ENCODE data around the gene CRPPA.
"Not testable (repeated sequence)": the region's sequence is repeated elsewhere in the genome, so short reads cannot be mapped to it uniquely, and the experiment has no call there.

CRPPA gene

DNA sequence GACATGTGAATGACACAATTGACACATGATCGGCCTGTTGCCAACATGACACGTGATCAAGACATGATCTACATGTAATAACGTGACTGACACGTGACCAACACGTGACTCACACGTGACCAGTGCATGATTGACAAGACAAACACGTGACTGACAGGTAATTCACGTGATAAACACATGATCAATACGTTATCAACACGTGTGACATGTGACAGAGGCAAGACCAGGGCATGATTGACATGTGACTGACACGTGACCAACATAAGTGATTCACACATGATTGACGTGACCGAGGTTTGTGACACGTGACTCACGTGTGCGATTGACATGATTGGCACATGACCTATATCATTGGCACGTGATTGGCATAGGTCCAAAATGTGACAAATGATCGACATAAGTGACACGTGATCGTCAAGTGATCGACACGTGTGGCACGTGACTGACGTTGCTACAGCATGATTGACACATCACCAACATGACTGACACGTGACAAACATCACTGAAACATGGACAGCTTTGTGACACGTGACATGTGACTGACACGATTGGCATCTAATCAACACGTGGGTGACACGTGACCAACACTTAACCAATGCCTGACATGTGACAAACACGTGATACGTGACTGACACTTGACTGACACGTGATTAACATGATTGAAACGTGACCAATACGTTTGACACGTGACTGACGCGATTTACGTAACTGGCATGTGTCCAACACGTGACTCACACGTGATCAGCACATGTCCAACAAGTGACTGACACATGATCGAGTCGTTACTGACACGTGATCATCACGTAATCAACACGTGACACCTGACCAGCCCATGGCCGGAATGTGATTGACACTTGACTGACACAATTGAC lies 23.0 kb downstream of the CRPPA start:
- no peak for DNase-seq (ENCODE audit: low read depth in 4 of 4, low spot score in 1 of 4)

GRCh38 chr7:16397501-16398145 lies 23.7 kb downstream of the CRPPA start:
- no peak for DNase-seq (ENCODE audit: low read depth in 4 of 4, low spot score in 1 of 4)

DNA sequence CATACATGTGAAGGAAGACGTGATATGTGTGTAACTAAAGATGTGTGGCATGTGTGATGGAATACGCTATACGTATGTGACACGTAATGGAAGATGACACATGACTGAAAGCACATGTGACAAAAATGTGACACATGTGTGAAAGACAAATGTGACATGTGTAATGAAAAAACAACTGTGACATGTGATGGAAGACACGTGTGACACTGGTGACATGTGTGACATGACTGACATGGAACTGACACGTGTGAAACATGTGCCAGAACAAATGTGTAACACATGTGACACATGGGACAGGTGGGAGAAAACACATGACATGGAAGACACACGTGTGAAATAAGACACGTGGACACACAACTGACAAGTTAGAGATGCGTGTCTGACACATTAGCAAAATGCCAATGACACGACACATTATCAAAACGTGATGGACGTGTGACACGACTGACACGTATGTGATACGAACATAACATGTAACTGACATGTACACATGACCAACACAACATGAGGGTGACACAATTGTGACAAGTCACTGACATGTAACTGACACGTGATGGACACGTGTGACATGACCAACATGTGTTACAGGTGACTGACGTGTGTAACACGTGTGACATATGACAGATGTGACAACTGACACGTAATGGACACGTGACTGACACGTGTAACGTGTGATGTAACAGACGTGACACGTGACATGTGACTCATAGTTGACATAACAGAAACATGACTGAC lies 24.4 kb downstream of the CRPPA start:
- no peak for DNase-seq (ENCODE audit: low read depth in 4 of 4, low spot score in 1 of 4)

- DNase-seq (ENCODE audit: low read depth in 4 of 4, low spot score in 1 of 4): no peak
These were observed 26.2 kb downstream of the CRPPA start for GRCh38 chr7:16395121-16395520.

DNA sequence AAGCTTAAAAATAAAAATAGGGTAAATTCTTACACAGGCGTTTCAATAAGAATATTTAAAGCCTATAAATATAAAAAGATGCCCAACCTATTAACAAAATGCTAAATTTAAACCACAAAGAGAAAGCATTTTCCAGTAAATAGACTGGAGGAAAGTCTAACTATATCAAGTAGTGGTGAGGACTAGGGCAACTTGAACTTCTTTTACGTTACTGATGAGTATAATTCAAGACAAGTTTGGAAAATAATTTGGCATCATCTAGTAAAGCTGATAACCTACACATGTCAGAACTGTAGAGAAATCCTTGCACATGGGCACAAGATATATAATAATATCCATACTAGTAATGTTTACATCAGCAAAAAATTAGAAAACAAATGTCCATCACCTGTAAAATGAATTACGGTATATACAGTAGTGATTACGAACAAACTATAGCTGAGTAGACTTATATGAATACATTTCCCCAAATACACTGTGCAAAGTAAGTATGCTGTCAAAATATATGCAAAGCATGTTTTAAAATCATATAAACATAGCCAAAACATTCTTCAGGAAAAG lies 27.4 kb downstream of the CRPPA start:
- no peak for DNase-seq (ENCODE audit: low read depth in 4 of 4, low spot score in 1 of 4)

- no peak for DNase-seq (ENCODE audit: low read depth in 4 of 4, low spot score in 1 of 4)
These were observed 28.3 kb downstream of the CRPPA start for GRCh38 chr7:16392990-16393523.

- DNase-seq (ENCODE audit: low read depth in 4 of 4, low spot score in 1 of 4): not testable (repeated sequence)
These were observed 37.6 kb downstream of the CRPPA start for GRCh38 chr7:16383786-16384185.

GRCh38 chr7:16383103-16383502 lies 38.2 kb downstream of the CRPPA start:
- DNase-seq (ENCODE audit: low read depth in 4 of 4, low spot score in 1 of 4): not testable (repeated sequence)

Data from stimulated activated CD4-positive, alpha-beta T cell treated with anti-CD3 and anti-CD28 coated beads, Interleukin-1b, Interleukin-23, amount 100 ng/mL, for 24 hours (primary cell).